ENCODE measurements around the gene SLIT1.

- TF ChIP-seq, protein P1, sequence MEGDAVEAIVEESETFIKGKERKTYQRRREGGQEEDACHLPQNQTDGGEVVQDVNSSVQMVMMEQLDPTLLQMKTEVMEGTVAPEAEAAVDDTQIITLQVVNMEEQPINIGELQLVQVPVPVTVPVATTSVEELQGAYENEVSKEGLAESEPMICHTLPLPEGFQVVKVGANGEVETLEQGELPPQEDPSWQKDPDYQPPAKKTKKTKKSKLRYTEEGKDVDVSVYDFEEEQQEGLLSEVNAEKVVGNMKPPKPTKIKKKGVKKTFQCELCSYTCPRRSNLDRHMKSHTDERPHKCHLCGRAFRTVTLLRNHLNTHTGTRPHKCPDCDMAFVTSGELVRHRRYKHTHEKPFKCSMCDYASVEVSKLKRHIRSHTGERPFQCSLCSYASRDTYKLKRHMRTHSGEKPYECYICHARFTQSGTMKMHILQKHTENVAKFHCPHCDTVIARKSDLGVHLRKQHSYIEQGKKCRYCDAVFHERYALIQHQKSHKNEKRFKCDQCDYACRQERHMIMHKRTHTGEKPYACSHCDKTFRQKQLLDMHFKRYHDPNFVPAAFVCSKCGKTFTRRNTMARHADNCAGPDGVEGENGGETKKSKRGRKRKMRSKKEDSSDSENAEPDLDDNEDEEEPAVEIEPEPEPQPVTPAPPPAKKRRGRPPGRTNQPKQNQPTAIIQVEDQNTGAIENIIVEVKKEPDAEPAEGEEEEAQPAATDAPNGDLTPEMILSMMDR (IDR thresholded peaks at IDR 0.05): no peak
- TF ChIP-seq EZH2 (IDR thresholded peaks at IDR 0.05; ENCODE audit: borderline replicate concordance, insufficient read depth, low read depth, low read length, poor library complexity, severe bottlenecking): no peak
Observed at GRCh38 chr10:97235353-97235752, 49.6 kb upstream of the SLIT1 start.
